Measurements from ENCODE around the gene SHROOM4. TPM values are rescaled to one million over a fixed set of nuclear protein-coding genes. Genes with fewer than 3 reads are reported as not detected.

Gene SHROOM4
- polyA plus RNA-seq, 1 experiment = 0.59 TPM

DNA sequence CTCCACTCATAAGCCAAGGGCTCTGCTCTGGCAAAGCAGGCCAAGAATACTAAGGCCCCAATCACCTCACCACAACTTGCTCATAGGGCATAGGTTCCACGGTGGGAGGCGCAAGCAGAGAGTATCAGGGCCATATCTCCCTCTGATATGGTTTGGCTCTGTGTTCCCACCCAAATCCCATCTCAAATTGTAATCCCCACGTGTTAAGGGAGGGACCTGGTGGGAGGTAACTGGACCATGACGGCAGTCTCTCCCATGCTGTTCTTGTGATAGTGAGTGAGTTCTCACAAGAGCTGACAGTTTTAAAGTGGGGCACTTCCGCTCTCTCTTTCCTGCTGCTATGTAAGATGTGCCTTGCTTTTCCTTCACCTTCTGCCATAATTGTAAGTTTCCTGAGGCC lies 88.7 kb downstream of the SHROOM4 start:
- H3K36me3 ChIP-seq (ENCODE audit: control insufficient read depth, insufficient read depth, low read length) = no peaks in the 10 kb centered on the region
- ChIA-PET CTCF (no interaction called here), POLR2A (no interaction called here)
- TF ChIP-seq, protein P1, sequence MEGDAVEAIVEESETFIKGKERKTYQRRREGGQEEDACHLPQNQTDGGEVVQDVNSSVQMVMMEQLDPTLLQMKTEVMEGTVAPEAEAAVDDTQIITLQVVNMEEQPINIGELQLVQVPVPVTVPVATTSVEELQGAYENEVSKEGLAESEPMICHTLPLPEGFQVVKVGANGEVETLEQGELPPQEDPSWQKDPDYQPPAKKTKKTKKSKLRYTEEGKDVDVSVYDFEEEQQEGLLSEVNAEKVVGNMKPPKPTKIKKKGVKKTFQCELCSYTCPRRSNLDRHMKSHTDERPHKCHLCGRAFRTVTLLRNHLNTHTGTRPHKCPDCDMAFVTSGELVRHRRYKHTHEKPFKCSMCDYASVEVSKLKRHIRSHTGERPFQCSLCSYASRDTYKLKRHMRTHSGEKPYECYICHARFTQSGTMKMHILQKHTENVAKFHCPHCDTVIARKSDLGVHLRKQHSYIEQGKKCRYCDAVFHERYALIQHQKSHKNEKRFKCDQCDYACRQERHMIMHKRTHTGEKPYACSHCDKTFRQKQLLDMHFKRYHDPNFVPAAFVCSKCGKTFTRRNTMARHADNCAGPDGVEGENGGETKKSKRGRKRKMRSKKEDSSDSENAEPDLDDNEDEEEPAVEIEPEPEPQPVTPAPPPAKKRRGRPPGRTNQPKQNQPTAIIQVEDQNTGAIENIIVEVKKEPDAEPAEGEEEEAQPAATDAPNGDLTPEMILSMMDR (IDR thresholded peaks at IDR 0.05; ENCODE audit: insufficient read depth, low read depth, low read length) = no peak
- H3K4me3 ChIP-seq (ENCODE audit: low read depth, low read length) = no peak overlapping the region
- DNase-seq (ENCODE audit: low read depth) = no peak
- H3K27me3 ChIP-seq (ENCODE audit: control insufficient read depth, insufficient read depth, low read length) = no peaks in the 10 kb centered on the region

DNA sequence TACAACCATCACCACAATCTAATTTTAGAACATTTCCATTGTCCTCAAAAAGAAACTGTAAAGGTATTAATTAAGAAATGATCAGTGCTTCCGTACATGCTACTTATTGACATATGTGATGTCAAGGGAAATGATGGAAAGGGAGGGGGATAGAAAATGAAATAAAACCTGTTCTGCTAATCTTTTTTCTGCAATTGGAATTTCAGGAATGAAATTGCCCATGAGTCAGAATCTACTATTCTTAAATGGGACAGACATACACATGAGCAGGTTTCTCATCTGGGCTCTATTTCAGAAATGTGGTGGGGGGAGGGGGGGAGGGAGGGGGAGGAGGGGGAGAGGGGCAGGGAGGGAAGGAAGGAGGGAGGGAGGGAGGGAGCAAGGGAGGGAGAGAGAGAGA lies 91.0 kb downstream of the SHROOM4 start:
- DNase-seq (ENCODE audit: low read depth) = no peak
- TF ChIP-seq, protein P1 (IDR thresholded peaks at IDR 0.05; ENCODE audit: insufficient read depth, low read depth, low read length) = no peak
- CTCF ChIA-PET = no interaction called here
- Histone ChIP-seq H3K27me3 (ENCODE audit: control insufficient read depth, insufficient read depth, low read length) (no peaks in the 10 kb centered on the region), H3K4me3 (ENCODE audit: low read depth, low read length) (no peak overlapping the region), H3K36me3 (ENCODE audit: control insufficient read depth, insufficient read depth, low read length) (no peaks in the 10 kb centered on the region)
- POLR2A ChIA-PET = no interaction called here

DNA sequence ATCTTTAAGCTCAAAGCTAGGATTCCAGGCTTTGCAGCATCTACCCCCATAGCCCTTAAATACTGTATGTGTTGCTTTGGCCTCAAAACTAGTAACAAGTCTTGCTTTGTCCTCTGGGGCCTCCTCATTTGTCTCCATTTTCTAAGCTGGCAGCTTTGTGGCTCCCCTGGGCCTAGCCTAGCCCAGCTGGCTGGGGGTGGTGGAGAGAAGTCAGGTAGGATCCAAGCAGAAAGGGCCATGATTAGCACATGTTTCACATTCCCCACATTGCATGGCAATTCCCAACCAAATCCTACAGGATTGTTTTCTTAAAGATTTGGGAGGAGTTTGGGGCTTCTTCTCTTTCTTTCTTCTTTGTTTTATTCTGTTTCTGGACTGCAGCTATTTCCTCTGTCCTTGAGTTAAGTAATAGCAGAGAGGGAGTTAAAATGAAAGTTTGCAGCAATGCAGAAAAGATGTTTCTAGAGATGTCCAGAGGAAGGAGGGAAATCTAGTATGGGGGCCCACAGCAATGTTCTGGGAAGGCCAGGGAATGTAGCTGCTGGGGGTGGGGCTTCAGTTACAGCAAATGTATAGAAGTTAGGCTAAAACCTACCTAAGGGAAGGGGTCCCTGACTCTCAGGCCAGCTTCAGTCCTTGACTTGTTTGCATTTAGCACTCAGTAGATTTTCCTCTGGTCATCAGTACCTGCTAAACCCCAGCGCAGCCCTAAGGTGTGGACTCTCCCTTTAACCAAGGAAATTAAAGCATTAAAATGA lies 92.1 kb downstream of the SHROOM4 start:
- POLR2A ChIA-PET = no interaction called here
- CTCF ChIA-PET = no interaction called here
- H3K27me3 ChIP-seq (ENCODE audit: control insufficient read depth, insufficient read depth, low read length) = no peaks in the 10 kb centered on the region
- DNase-seq (ENCODE audit: low read depth) = no peak
- no peaks in the 10 kb centered on the region for H3K36me3 ChIP-seq (ENCODE audit: control insufficient read depth, insufficient read depth, low read length)
- H3K4me3 ChIP-seq (ENCODE audit: low read depth, low read length) = no peak overlapping the region
- TF ChIP-seq, protein P1 (IDR thresholded peaks at IDR 0.05; ENCODE audit: insufficient read depth, low read depth, low read length) = no peak

DNA sequence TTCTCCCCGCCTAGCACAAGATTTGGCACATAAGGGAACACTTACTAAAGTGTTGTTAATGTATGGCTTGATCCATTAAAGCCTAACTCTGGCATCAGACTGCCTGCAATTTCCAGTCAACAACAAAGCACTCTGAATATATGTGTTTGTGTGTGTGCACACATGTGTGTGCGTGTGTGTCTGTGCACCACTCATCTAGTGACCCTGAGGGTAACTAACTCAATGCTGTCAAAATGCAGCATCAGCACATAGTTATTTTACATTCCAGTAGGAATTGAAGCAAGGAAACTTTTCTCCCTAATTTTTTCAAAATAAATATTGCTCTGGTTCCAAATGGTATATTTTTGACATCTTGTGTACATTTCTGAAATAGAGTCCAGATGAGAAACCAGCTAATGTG lies 94.4 kb downstream of the SHROOM4 start:
- TF ChIP-seq, protein P1 (IDR thresholded peaks at IDR 0.05; ENCODE audit: insufficient read depth, low read depth, low read length) = no peak
- ChIA-PET CTCF (no interaction called here), POLR2A (no interaction called here)
- no peak overlapping the region for H3K4me3 ChIP-seq (ENCODE audit: low read depth, low read length)
- no peaks in the 10 kb centered on the region for H3K27me3 ChIP-seq (ENCODE audit: control insufficient read depth, insufficient read depth, low read length)
- no peak for DNase-seq (ENCODE audit: low read depth)
- no peaks in the 10 kb centered on the region for H3K36me3 ChIP-seq (ENCODE audit: control insufficient read depth, insufficient read depth, low read length)

DNA sequence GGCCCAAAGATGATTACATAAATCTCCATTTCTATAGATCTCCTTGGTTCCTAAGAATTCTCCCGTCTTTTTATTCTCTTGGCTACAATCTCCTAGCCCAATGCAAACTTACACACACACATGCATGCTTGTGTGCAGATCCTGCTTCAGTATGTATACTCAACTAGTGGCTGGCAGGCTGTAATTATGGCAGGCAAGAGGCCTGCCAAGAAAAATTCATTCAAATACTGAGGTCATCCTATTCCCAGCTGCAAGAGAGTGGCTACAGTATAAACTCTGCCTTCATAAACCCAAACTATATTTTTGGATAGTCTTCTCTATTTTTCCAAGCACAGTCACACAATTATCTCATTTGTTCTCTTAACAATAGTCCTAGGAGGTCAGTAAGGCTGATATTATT lies 95.2 kb downstream of the SHROOM4 start:
- Histone ChIP-seq H3K4me3 (ENCODE audit: low read depth, low read length) (no peak overlapping the region), H3K36me3 (ENCODE audit: control insufficient read depth, insufficient read depth, low read length) (no peaks in the 10 kb centered on the region), H3K27me3 (ENCODE audit: control insufficient read depth, insufficient read depth, low read length) (no peaks in the 10 kb centered on the region)
- DNase-seq (ENCODE audit: low read depth) = no peak
- CTCF ChIA-PET = no interaction called here
- TF ChIP-seq, protein P1 (IDR thresholded peaks at IDR 0.05; ENCODE audit: insufficient read depth, low read depth, low read length) = no peak
- POLR2A ChIA-PET = no interaction called here

Data from BJ (cell line).